Measurements from ENCODE around the gene BRD7.

BRD7 gene

GRCh38 chr16:50368410-50369132, at the start of gene BRD7:
Gene BRD7 (minus strand): TSS chr16:50368988. CDS start chr16:50368774, 214 bp downstream.
- DNase-seq (ENCODE audit: low read depth) = no peak
- peak; percentile 28 for TF ChIP-seq CTCF (conservative IDR thresholded peaks at IDR 0.05; ENCODE audit: low read depth, low read length)
- H3K4me3 ChIP-seq (ENCODE audit: low read length) = peak within 1 kb of the TSS; percentile 69

GRCh38 chr16:50416388-50416787, 47.6 kb upstream of the BRD7 start:
- H3K4me3 ChIP-seq (ENCODE audit: low read length) = no peak overlapping the region
- no peak for DNase-seq (ENCODE audit: low read depth)
- TF ChIP-seq CTCF (conservative IDR thresholded peaks at IDR 0.05; ENCODE audit: low read depth, low read length) = no peak

- H3K4me3 ChIP-seq (ENCODE audit: low read length) = no peak overlapping the region
- TF ChIP-seq CTCF (conservative IDR thresholded peaks at IDR 0.05; ENCODE audit: low read depth, low read length) = no peak
- no peak for DNase-seq (ENCODE audit: low read depth)
Observed at GRCh38 chr16:50414152-50414551, 45.4 kb upstream of the BRD7 start.

DNA sequence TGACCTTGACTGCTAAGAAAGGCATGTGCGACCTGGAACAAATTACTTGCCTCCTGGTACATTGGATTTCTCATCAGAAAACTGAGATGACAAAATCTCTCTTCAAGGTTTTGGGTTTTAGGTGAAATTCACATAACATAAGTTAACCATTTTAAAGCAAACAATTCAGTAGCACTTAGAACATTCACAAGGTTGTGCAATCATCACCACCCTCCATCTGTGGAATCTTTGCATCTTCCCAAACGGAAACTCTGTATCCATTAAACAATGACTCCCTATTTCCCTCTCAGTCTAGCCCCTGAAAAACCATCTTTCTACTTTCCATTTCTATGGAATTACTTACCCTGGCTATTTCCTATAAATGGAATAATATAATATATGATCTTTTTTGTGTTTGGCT, 42.2 kb upstream of the BRD7 start:
- DNase-seq (ENCODE audit: low read depth) = no peak
- no peak for TF ChIP-seq CTCF (conservative IDR thresholded peaks at IDR 0.05; ENCODE audit: low read depth, low read length)
- H3K4me3 ChIP-seq (ENCODE audit: low read length) = no peak overlapping the region

- no peak for DNase-seq (ENCODE audit: low read depth)
- no peak overlapping the region for H3K4me3 ChIP-seq (ENCODE audit: low read length)
- TF ChIP-seq CTCF (conservative IDR thresholded peaks at IDR 0.05; ENCODE audit: low read depth, low read length) = no peak
Observed at GRCh38 chr16:50408001-50408561, 39.3 kb upstream of the BRD7 start.

DNA sequence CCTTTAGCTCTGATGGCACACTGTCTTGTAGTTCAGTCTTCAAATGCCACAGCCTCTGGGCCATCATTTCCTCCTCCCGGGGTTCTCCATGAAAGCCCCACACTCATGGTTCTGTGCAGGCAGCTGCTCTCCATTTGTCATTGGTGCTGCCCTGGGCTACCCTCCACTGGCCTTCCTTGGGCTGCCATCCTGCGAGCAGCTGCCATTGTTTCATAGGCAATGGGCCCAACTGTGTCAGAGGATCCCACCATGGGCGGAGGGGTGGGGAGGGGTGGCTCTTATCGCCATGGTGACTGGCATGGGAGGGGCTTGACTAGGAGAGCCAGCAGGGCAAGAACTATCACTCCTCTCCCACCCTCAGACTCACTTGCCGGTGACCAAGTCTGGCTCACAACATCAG, 38.6 kb upstream of the BRD7 start:
- no peak for TF ChIP-seq CTCF (conservative IDR thresholded peaks at IDR 0.05; ENCODE audit: low read depth, low read length)
- no peak for DNase-seq (ENCODE audit: low read depth)
- no peak overlapping the region for H3K4me3 ChIP-seq (ENCODE audit: low read length)

- TF ChIP-seq CTCF (conservative IDR thresholded peaks at IDR 0.05; ENCODE audit: low read depth, low read length) = no peak
- DNase-seq (ENCODE audit: low read depth) = no peak
- H3K4me3 ChIP-seq (ENCODE audit: low read length) = no peak overlapping the region
Observed at GRCh38 chr16:50403491-50403890, 34.7 kb upstream of the BRD7 start.

Measured in retinal pigment epithelial cell (primary cell).